SK-N-MC (cell line): ENCODE measurements around the gene MIPOL1.

Experiments
- EZH2 ChIP-seq: fragments of 200-600 bp; sonication (generic); IDR thresholded peaks from one replicate; pipeline ENCODE4 v1.6.1; 2017; ENCODE audit warnings: antibody characterized with exemption
- FOXP2 ChIP-seq: optimal IDR thresholded peaks from 2 replicates; pipeline ENCODE3; 2011; ENCODE audit warnings: mild to moderate bottlenecking, moderate library complexity; ENCODE audit not compliant: insufficient read depth; ENCODE audit errors: extremely low read length, control extremely low read depth

GRCh38 chr14:37272569-37272968 is 74.8 kb downstream of the MIPOL1 start:
- TF ChIP-seq EZH2 (no peak), FOXP2 (no peak)
